ENCODE results near the gene REV3L.
"Not testable (repeated sequence)": the region's sequence is repeated elsewhere in the genome, so short reads cannot be mapped to it uniquely, and the experiment has no call there.

The REV3L gene

DNA sequence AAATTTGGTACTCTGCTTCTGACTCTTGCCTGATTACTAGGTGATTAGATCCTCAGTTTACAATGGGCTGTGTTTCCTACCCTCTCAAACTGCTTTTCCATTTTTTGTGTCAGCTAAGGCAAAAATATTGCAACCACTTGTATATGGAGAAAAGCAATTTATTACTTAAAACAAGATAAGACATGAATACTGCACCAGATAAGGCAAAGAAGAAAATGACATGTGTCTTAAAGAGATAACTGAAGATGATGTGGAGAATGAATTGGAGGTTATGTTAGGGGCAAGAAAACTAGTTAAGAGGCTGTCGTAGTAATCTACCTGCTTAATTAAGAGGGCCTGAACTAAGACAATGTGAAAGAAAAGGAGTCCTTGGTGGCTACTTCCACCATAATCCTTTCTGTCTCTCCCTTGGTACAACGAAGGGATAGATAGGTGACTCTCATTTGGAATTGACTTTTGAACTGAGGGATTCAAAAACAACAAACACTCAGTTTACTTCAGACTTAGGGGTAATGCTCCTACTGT is 16.3 kb upstream of the REV3L start:
- DNase-seq (ENCODE audit: low read depth in 2 of 2): no peak

DNA sequence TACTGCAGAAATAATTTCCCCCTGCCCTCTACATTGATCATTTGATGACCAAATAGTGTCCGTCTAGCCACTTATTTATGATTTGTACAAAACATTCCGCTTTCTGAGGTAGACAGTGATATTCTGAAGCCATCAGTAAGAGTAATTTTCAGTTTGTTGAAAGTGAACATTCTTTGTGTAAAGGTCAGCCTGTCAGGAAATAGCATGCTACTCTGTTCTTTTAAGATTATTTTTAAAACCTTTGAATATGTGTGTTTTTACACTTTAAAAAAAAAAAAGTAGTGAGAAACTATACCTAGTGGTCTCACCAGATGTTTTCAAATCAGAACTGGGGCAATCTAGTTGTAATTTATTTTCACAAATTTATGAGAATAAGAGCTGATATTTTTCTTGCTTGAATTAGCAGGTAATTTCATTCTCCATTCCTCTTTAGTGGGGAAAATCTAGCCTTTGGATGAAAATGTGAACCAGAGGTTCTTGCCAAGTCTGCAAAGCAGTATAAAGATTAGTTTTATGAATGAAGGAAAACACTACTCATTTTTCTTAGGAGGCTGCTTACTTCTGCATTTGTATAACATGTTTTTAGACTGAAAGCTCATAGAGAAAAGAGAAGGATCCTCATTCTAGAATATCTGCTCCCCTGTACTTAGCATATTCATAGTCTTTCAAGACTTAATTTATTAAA is 12.1 kb upstream of the REV3L start:
- DNase-seq (ENCODE audit: low read depth in 2 of 2): no peak

DNA sequence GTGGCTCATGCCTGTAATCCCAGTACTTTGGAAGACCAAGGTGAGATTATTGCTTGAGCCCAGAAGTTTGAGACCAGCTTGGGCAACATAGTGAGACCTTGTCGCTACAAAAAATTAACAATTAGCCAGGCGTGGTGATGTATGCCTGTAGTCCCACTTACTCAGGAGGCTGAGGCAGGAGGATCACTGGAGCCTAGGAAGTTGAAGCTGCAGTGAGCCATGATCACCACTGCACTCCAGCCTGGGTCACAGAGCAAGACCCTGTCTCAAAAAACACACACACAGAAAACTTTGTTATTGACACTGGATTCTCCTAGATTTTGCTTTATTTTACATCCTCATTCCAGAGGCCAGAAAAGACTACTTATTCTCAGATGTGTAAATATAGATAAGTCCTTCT is 9.5 kb upstream of the REV3L start:
- no peak for DNase-seq (ENCODE audit: low read depth in 2 of 2)

DNA sequence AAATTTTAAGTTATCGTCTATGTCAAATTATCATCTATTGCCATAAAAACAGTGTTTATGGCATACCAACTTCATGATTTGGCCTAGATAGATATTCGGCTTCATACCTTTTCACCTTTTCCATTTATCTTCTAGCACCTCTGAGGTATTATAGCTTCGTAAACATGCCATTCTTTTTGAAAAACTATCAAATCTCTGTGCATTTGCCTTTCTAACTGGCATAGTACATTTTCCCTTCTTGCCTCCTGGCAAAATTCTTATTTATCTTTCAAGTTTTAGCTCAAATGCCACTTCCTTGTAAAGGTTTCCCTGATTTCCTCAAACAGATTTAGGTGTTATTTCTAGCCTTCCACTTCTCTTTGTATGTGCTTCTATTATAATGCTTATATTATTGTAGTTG is 7.0 kb upstream of the REV3L start:
- DNase-seq (ENCODE audit: low read depth in 2 of 2): no peak

GRCh38 chr6:111487661-111488060 is 4.6 kb upstream of the REV3L start:
- DNase-seq (ENCODE audit: low read depth in 2 of 2): no peak

DNA sequence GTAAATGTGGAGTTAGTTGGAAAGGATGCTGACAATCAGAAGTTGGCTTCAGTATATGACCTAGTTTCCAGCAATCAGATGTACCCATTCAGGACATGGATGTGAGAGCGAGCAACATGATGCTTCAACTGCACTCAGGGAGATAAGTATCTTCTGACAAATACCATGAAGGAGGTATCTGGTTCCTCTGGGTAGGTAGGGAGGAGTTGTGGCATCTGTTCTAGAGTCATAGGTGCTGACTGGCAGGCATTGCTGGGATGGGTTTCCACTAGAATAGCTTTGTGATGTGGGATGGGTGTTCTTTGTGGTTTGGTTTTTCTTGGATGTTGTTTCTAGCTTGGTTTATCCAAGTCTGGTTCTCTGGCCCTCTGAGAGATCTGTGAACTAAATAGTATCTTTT is 3.9 kb upstream of the REV3L start:
- no peak for DNase-seq (ENCODE audit: low read depth in 2 of 2)

GRCh38 chr6:111486475-111486874 is 3.5 kb upstream of the REV3L start:
- DNase-seq (ENCODE audit: low read depth in 2 of 2): no peak

- DNase-seq (ENCODE audit: low read depth in 2 of 2): no peak
These were observed 2.3 kb upstream of the REV3L start for GRCh38 chr6:111485342-111485741.

DNA sequence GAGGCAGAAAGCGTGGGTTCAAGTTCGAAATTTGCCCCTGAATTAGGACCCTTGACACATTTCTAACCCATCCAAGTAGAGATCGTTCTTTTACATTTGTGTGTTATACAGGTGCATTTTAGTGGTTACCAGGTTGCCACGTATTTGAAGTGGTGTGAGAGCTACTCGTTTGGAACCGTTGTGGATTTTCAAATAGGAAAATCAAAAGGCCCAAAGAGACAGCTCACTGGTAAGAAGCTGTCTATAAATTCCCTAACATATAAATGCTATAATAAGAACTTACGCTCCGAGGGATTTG is 1.6 kb upstream of the REV3L start:
- DNase-seq (ENCODE audit: low read depth in 2 of 2): no peak

- DNase-seq (ENCODE audit: low read depth in 2 of 2): peak; percentile 77
These were observed 966 bp upstream of the REV3L start for GRCh38 chr6:111483736-111484632.

DNA sequence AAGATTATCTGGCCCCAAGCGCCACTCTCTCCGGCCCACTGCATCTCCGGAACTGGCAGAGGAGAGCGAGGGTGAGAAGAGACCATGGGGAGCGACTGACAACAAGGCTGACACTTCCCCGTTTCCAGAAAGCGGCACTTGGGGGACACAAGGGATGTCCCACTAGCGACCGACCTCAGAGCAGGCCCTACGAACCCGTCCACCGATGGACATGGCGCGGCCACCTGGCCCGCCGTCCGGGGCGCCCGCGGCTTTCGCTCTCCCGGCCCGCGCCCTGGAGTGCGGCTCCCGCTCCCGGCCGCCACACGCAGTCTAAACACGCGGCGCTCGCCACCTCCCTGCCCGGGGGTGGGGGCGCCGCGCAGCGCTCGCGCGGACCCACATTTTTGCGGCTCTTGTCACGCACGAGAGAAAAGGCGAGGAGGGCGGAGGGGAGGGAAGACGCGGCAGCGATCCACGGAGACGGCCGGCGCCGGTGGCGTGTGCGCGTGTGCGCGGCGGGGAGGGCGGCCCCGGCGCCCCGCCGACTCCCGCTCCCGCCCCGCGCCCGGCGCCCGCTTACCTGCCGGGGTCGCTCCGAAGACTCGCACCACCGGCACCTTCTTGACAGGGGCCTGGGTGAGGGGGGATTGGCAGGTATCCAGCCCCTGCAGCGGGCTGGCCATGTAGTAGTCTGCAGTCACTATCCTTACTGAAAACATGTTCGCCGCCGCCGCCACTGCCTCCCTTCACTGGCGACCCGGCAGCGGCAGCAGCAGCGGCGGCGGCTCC is 645 bp downstream of the REV3L start:
- peak in 1 of 2 donors; percentile 28 for DNase-seq (ENCODE audit: low read depth in 2 of 2)

DNA sequence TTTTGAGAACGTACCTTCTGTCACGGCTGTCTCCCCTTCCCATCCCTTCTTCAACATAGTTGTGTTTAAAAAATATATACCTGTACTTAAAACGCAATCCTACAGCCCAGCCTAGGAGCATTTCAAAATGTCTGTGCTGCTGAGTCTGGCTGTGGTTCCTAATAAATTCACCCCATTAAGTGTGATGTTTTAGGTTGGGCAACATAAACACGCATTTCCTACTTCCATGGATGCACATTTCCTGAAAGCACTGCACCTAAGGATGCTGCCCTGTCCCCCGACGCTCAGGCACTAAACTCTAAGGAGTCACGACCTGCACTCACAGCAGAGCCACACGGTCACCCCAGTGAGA is 1.2 kb downstream of the REV3L start:
- DNase-seq (ENCODE audit: low read depth in 2 of 2): no peak

DNA sequence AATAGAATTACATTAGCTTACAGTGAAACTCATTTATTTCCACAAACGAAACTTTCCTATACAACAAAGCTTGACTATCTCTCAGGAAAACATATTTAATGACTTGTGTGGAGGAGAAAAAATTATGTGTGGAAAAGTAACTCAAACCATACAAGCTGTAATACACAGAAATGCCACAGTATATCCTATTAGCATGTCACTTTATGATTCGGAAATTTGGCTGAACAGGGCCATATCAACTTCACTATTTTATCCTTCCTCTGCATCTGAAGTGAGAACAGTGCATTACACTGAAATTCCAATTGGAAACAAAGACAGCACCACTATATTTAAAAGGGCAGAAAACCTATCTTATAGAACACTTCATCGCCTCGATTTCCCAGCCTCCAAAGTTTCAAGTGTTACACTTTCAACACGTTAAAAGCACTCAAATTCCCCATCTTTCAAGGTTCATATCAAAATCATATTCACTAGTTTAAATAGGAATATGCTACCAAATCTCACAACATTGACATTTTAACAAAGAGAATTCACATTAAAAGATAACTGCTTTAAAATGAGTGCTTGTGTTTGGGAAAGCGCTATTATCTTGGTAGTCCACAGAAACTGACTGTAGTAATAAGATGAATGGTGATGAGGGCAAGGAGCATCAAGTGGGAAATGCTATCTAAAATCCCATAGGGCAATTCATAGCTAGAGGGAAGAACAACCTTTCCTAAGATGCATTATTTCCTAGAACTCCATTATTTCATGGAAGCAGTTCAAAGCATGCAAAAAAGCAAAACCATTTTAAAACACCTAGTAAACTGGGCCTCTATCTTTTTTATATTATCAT is 1.8 kb downstream of the REV3L start:
- no peak for DNase-seq (ENCODE audit: low read depth in 2 of 2)

DNA sequence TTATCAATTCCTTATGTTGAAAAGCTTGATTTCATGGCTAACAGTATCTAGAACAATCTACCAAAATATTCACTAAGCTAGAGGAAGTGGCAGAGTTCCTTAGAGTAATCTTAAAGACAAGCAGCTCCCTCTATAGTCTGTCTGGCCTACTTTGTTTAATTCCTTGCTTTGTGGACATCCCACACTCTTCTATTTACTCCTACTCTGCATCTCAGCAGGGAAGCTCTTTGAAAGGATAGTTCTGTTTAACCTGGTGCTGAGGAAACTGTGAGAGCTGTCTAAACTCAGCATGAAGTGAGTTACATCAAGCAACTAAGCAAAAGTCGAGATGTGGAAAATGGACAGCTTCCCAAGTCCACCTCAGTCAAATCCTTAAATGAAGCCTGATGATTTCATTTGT is 4.3 kb downstream of the REV3L start:
- DNase-seq (ENCODE audit: low read depth in 2 of 2): no peak

- DNase-seq (ENCODE audit: low read depth in 2 of 2): no peak
These were observed 4.9 kb downstream of the REV3L start for GRCh38 chr6:111478064-111478476.

GRCh38 chr6:111477481-111477938 is 5.5 kb downstream of the REV3L start:
- no peak for DNase-seq (ENCODE audit: low read depth in 2 of 2)

DNA sequence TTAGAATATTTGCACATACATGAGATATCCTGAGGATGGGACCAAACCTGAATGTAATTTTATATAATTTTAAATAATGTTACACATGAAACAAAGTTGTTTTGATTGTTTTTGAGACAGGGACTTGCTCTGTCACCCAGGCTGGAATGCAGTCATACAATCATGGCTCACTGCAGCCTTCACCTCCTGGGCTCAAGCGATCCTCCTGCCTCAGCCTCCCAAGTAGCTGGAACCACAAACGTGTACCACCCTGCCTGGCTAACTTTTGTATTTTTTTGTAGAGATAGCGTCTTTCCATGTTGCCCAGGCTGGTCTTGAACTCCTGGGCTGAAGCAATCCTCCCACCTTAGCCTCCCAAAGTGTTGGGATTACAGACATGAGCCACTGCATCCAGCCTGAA is 7.0 kb downstream of the REV3L start:
- not testable (repeated sequence) for DNase-seq (ENCODE audit: low read depth in 2 of 2)

GRCh38 chr6:111474771-111475170 is 8.2 kb downstream of the REV3L start:
- no peak for DNase-seq (ENCODE audit: low read depth in 2 of 2)

DNA sequence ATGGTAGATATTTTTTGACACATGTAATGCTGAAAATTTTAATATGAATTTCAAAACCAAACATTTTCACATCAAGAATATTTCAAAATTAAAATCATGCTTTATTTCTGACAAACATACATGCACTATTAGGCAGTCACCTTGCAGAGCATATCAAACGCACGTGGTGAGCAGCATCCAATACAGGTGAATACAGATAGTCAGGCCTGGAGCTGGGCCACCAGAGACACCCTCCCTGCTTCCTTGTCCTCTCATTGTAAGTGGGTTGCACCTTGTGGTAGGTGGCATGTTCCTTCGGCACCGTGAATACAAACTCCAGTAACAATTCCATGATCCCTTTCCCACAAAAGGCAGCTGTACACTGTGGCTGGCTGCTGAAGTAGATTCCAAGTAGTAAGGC is 8.9 kb downstream of the REV3L start:
- DNase-seq (ENCODE audit: low read depth in 2 of 2): no peak

DNA sequence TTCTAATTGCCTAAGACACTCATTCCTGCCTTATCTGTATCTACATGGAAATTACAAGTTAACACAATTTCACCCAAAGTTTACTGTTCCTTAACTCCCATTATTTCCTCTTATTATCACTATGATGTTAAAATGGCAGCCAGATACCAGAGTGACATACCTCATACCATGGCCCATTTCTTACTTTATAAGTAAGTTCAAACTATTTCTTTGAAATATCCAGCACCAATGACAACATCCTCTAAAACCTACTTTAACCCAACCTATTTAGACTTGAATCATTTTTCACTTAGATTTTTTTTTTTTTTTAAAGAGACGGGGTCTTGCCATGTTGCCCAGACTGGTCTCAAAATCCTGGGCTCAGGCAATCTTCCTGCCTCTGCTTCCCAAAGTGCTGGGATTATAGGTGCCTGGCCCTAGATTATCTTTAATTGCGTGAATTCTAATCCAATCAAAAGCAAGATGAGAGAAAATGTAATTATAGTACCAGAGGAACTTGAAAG is 10.0 kb downstream of the REV3L start:
- no peak for DNase-seq (ENCODE audit: low read depth in 2 of 2)

GRCh38 chr6:111471958-111472357 is 11.1 kb downstream of the REV3L start:
- DNase-seq (ENCODE audit: low read depth in 2 of 2): no peak

All from stimulated activated CD8-positive, alpha-beta memory T cell treated with anti-CD3 and anti-CD28 coated beads, Interleukin-2, amount 100 ng/mL, for 48 hours (primary cell).